ENCODE results near the gene ARHGAP15.

- TF ChIP-seq CTCF (IDR thresholded peaks at IDR 0.05) (no peak), POLR2A (IDR thresholded peaks at IDR 0.05) (no peak)
Measured at GRCh38 chr2:143579456-143579855, 450.2 kb downstream of the ARHGAP15 start.

All from suprapubic skin (tissue), 3 donors.